GM21367 (cell line): ENCODE measurements around the gene MRGPRX1.
"Not testable (repeated sequence)": the region's sequence is repeated elsewhere in the genome, so short reads cannot be mapped to it uniquely, and the experiment has no call there.

Experiments used
- ATAC-seq: cut with Tn5 transposase; IDR thresholded peaks from one replicate; pipeline ENCODE4 v1.9.1; 2021; ENCODE audit not compliant: unreplicated experiment

MRGPRX1 gene

GRCh38 chr11:18939314-18939713 is at the start of gene MRGPRX1:
Gene MRGPRX1 (minus strand): TSS chr11:18939414. CDS start chr11:18934784, 4,630 bp downstream.
- no peak for ATAC-seq

GRCh38 chr11:18987454-18988231 is 48.4 kb upstream of the MRGPRX1 start:
- no peak for ATAC-seq

GRCh38 chr11:18986744-18987143 is 47.5 kb upstream of the MRGPRX1 start:
- ATAC-seq = no peak

GRCh38 chr11:18981897-18982296 is 42.7 kb upstream of the MRGPRX1 start:
- no peak for ATAC-seq

GRCh38 chr11:18974192-18974591 is 35.0 kb upstream of the MRGPRX1 start:
- no peak for ATAC-seq

GRCh38 chr11:18972336-18972735 is 33.1 kb upstream of the MRGPRX1 start:
- ATAC-seq = no peak

- ATAC-seq = no peak
These were observed 30.5 kb upstream of the MRGPRX1 start for GRCh38 chr11:18969720-18970119.

- no peak for ATAC-seq
These were observed 19.2 kb upstream of the MRGPRX1 start for GRCh38 chr11:18958221-18958910.

- ATAC-seq = no peak
These were observed 17.4 kb upstream of the MRGPRX1 start for GRCh38 chr11:18956630-18957029.

- ATAC-seq = no peak
These were observed 3.1 kb downstream of the MRGPRX1 start for GRCh38 chr11:18936002-18936673.

- ATAC-seq = no peak
These were observed 4.9 kb downstream of the MRGPRX1 start for GRCh38 chr11:18934195-18934814.

- no peak for ATAC-seq
These were observed 11.5 kb downstream of the MRGPRX1 start for GRCh38 chr11:18927550-18928322.

GRCh38 chr11:18925426-18925825 is 13.8 kb downstream of the MRGPRX1 start:
- not testable (repeated sequence) for ATAC-seq

- ATAC-seq = no peak
These were observed 26.3 kb downstream of the MRGPRX1 start for GRCh38 chr11:18912883-18913282.

- no peak for ATAC-seq
These were observed 31.8 kb downstream of the MRGPRX1 start for GRCh38 chr11:18907391-18907790.

- ATAC-seq = not testable (repeated sequence)
These were observed 38.6 kb downstream of the MRGPRX1 start for GRCh38 chr11:18900637-18901036.

- ATAC-seq = not testable (repeated sequence)
These were observed 39.0 kb downstream of the MRGPRX1 start for GRCh38 chr11:18900151-18900611.

GRCh38 chr11:18891712-18892111 is 47.5 kb downstream of the MRGPRX1 start:
- ATAC-seq = not testable (repeated sequence)

GRCh38 chr11:18890615-18891014 is 48.6 kb downstream of the MRGPRX1 start:
- ATAC-seq = no peak
